ENCODE data around the gene OTOF.

GRCh38 chr2:26522325-26522724 is 44.4 kb upstream of the OTOF start:
- no peak for TF ChIP-seq CTCF (IDR thresholded peaks at IDR 0.05)
- no peak for TF ChIP-seq ZNF121 (CRISPR knock-in tag; IDR thresholded peaks at IDR 0.05)
- no peak for TF ChIP-seq ZNF232 (CRISPR knock-in tag; IDR thresholded peaks at IDR 0.05)
- no peak for TF ChIP-seq E2F4 (CRISPR knock-in tag; IDR thresholded peaks at IDR 0.05; ENCODE audit: borderline replicate concordance, low read depth)
